ENCODE results near the gene SNX20.

SNX20 gene

GRCh38 chr16:50653633-50654519 is 27.2 kb downstream of the SNX20 start:
- DNase-seq = no peak

DNA sequence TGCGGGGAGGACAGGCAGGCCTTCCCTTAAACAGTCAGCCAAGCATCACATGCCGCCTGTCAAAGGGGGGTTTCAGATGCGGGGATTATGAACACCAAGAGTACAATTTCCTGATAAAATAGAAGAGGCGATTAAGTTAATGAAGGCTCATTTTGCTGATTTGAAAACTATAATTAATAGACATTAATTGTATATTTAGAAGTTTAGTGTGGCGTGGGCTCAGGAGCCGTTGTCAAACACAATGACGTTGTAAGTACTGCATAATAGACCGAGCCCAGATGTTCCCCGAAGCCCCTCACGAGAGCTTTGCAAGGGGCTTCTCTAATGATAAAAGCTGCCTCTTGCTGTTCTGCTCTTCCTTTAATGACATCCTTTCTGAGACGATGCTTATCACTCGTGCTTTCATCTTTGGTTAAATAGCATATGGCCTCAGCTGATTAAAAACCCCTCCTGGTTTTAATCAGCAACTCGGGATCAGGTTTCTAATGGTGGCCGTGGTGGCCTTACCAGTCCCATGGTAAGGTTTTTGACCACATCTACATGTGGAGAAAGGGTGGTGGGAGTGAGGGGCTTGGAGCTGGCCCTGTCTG is 28.2 kb downstream of the SNX20 start:
- DNase-seq = no peak

- DNase-seq = no peak
These were observed 29.2 kb downstream of the SNX20 start for GRCh38 chr16:50651835-50652438.

GRCh38 chr16:50646345-50646744 is 34.8 kb downstream of the SNX20 start:
- DNase-seq = no peak

GRCh38 chr16:50645563-50646220 is 35.4 kb downstream of the SNX20 start:
- DNase-seq = no peak

DNA sequence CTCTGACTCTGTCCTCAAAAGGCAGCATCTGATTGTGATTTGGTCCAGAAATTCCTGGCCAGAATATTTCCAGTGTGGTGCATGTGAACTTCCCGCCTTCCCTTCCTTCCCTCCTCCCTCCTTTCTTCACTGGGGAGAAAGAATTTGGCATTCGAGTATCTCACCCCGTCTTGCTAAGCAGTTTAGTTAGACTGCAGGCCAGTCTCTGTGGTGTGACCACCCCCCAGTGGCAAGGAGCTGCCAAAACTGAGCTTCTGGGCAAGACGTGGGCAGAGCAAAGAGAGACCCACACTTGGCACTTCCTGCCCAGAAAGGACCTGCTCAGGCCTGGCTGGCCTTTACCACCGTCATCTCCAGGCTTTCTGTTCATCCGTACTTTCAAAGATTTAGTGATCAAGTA is 36.4 kb downstream of the SNX20 start:
- DNase-seq = no peak

- no peak for DNase-seq
These were observed 36.9 kb downstream of the SNX20 start for GRCh38 chr16:50644245-50644644.

DNA sequence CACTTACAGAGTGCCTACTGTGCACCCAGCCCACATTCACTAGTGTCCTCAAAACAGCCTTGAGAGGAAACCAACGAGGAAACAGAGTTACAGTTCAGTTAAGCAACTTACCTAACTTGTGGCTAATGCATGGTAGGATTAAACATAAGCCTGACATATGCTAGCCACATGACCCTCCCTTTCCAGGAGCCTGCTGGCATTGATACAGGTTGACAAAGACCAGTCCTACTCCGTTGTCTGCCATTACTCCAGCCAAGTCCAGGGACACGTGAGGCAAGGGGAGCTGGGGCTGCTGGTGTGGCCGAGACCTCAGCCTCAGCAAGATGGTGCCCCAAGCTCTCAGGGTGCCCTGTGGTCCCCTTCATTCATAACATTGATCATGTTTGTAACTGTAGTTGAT is 37.9 kb downstream of the SNX20 start:
- DNase-seq = no peak

GRCh38 chr16:50642349-50642748 is 38.8 kb downstream of the SNX20 start:
- DNase-seq = no peak

- no peak for DNase-seq
These were observed 39.3 kb downstream of the SNX20 start for GRCh38 chr16:50641818-50642187.

DNA sequence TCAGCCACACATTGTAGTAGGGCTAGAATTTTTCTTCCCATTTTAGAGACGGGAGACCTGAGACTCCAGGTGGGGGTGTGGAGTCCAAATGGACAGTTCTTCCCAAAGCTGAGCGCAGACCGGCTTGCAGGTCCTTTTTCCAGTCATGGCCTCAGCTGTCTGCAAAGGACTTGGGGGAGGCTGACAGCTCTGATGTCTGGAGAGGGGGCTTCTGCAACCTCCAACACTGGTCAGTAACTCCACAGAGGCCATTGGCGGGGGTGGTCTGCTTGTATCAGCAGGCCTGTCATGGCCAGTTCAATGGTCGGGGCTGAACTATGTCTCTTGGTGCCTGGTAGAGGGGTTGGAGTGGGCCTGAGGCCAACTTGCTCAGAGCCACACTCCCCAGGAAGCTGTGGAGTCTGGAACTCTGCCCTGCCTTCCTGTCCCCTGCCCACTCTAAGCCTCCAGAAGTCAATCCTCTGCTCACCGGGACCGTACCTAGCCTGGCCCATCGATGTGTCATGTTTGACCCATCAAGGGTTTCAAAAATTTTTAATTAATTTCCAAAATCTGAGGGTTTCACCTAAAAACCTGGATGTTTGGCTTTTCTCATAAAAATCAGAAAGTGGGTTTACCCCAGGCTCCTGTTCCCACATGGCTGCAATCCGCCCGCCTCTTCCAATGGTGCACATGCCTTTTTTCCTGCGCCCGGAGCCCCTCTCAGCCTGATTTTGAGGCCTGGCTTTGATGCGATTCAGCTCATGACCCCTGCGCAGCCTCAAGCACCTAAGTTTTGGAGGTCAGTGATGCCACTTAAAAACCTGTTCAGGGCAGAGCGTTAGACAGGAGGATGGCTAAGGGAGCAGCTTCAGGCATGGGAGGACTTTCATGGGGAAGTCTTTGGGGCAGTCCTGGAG is 39.9 kb downstream of the SNX20 start:
- DNase-seq = no peak

DNA sequence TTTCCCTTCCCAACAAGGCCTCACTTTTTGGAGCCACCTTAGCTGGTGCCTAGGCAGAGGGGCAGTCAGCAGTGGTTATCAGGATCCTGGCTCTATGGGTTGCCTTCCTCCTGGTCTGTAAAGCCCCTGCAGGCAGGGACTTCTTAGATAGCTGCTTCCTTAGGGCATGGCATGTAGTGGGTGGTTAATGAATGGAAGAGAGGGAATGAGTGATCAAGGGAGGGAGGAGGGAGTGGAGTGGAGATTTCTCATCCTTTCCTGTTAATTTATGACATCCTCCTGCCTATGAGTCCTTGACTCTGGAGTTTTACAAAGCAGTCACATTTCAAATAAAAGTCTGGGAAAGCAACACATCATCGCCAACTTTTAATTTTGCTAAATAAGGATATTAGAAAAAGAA is 40.7 kb downstream of the SNX20 start:
- DNase-seq = no peak

- DNase-seq = no peak
These were observed 42.1 kb downstream of the SNX20 start for GRCh38 chr16:50638816-50639670.

- DNase-seq = no peak
These were observed 43.2 kb downstream of the SNX20 start for GRCh38 chr16:50637716-50638602.

DNA sequence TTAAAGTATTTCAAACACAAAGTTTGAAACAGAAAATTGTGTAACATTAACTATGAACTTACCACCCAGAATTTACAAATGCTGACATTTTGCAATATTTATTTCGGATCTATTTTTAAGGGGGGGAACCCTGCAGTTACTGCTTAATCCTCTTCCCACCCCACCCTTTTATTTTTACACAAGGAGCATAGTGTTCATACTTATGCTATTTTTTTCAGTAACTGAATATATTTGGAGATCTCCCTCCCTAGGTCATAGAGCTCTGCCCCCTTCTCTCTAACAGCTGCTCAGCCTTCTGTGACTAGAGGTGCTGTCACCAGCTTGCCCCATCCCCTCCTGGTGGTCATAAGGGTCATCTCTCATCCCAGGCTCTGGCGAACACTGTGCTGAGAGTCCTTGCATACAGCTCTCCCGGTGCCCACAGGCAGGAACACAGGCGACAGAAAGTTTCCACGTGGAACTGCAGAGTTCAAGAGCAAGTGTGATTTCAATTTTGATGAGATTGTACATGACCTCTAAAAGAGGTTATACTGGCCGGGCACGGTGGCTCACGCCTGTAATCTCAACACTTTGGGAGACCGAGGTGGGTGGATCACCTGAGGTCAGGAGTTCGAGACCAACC is 44.2 kb downstream of the SNX20 start:
- DNase-seq = no peak

DNA sequence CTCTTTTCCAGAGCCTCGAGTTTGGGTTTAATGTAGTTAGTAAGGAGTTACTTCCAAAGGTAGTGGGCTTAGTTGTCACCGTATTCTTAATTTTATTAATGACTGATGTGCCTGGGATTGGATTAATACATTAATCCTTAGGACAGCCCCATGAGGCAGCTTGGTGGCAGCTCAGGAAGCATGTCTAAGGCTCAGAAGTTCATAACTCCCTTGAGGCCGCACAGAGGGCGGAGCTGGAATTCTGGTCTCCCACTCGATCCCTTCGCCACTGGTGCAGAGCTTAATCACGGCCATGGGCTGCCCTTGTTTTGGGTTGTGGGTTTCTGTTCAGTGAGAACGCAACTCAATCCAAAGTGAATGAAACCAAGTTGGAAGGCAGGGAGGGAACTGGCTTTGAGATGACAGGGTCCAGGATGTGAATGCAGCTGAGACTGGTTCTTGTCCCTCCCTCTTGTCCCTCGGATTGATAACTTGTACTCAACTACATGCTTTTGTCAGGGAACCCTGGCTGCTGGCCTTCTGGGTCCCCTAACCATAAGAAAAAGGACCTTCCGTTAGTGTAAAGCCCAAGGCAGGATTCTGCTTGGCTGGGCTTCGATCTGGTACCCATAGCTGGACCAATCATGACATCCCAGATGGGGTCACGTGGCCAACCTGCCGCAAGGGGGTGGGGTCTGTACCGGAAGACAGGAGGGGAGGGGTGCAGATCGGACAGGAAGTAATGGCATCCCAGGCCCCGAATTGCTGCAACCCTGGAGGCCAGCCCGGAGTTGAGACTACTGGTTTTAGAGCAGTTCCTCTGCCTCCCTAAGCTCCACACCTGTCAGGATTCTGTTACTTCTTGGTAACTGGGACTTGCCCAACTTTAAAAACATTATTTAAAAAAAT is 45.4 kb downstream of the SNX20 start:
- DNase-seq = no peak

DNA sequence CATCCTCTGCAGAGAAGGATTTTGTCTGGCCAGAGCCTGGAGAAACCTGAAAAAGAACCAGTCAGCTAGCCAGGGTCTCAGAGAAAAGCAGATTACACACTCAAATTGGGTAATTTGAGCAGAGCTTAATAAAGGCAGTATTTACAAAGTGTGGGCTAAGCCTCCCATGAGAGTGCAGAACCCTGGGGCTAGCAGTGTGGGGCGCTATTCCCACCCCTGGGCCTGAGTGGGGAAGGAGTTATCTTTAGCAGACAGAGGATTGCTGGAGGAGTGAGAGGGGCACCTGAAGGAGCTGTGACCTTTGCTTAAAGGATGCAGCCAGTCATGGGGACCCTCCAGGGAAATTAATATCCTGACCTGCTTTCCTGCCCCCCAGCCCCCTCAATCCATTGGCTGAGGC is 46.2 kb downstream of the SNX20 start:
- DNase-seq = no peak

- DNase-seq = no peak
These were observed 47.0 kb downstream of the SNX20 start for GRCh38 chr16:50634090-50634489.

All from cerebellar nuclear complex (tissue), 1 donor.